HL-60 (cell line): ENCODE data around the gene ZNF319.

Experiments
- DNase-seq, 2 experiments: peaks; one replicate each; pipeline ENCODE4 v3.0.0-alpha.2; 2010 to 2020; ENCODE audit warnings: low read depth in 1 of 2, low spot score in 1 of 2
- H3K27ac ChIP-seq: fragments of 250-450 bp; sonication (Bioruptor Pico); replicated peaks from 2 replicates; pipeline ENCODE4 v1.5.1; 2020; ENCODE audit warnings: mild to moderate bottlenecking, moderate library complexity
- H3K27me3 ChIP-seq: fragments of 250-450 bp; sonication (Bioruptor Pico); 2 replicates; pipeline ENCODE4 v1.5.1; 2021; ENCODE audit warnings: mild to moderate bottlenecking, moderate library complexity; ENCODE audit not compliant: insufficient read depth, poor library complexity, severe bottlenecking
- H3K4me3 ChIP-seq: replicated peaks from 2 replicates; pipeline ENCODE4 v1.5.1; 2011; ENCODE audit warnings: mild to moderate bottlenecking, control low read depth, low read length; ENCODE audit not compliant: insufficient read depth
- CTCF ChIP-seq: IDR thresholded peaks from one replicate; pipeline ENCODE4 v1.5.1; 2011; ENCODE audit warnings: low read length, control low read depth, inconsistent platforms; ENCODE audit not compliant: insufficient read depth
- GABPA ChIP-seq: IDR thresholded peaks from 2 replicates; pipeline ENCODE4 v1.6.1; 2012; ENCODE audit warnings: low read depth
- POLR2AphosphoS5 ChIP-seq: IDR thresholded peaks from 2 replicates; pipeline ENCODE4 v1.6.1; 2012; ENCODE audit warnings: low read depth
- REST ChIP-seq: IDR thresholded peaks from 2 replicates; pipeline ENCODE4 v1.6.1; 2012; ENCODE audit warnings: low read depth; ENCODE audit not compliant: insufficient replicate concordance
- SPI1 ChIP-seq: IDR thresholded peaks from 2 replicates; pipeline ENCODE4 v1.6.1; 2012; ENCODE audit warnings: low read depth, mild to moderate bottlenecking, borderline replicate concordance

Gene ZNF319

GRCh38 chr16:58040945-58041627 is 40.6 kb upstream of the ZNF319 start:
- Histone ChIP-seq H3K27me3 (no peaks in the 10 kb centered on the region), H3K27ac (no peak overlapping the region), H3K4me3 (no peak overlapping the region)
- DNase-seq, result no peak
- TF ChIP-seq CTCF, result no peak
- no peak for TF ChIP-seq POLR2AphosphoS5
- no peak for TF ChIP-seq GABPA
- no peak for TF ChIP-seq REST
- no peak for TF ChIP-seq SPI1

- Histone ChIP-seq H3K27me3 (no peaks in the 10 kb centered on the region), H3K4me3 (no peak overlapping the region), H3K27ac (no peak overlapping the region)
- no peak for DNase-seq
- no peak for TF ChIP-seq CTCF
- TF ChIP-seq REST, result no peak
- TF ChIP-seq GABPA, result no peak
- no peak for TF ChIP-seq SPI1
- TF ChIP-seq POLR2AphosphoS5, result no peak
Observed at GRCh38 chr16:58040496-58040846, 40.0 kb upstream of the ZNF319 start.

- H3K27ac ChIP-seq, result no peak overlapping the region
- no peak for DNase-seq
- no peak for TF ChIP-seq REST
- TF ChIP-seq SPI1, result no peak
- no peak for TF ChIP-seq GABPA
- no peak for TF ChIP-seq POLR2AphosphoS5
- TF ChIP-seq CTCF, result no peak
- H3K4me3 ChIP-seq, result no peak overlapping the region
- no peaks in the 10 kb centered on the region for H3K27me3 ChIP-seq
Observed at GRCh38 chr16:58039829-58040495, 39.5 kb upstream of the ZNF319 start.
